Measurements from ENCODE around the gene NUPR2.
"Not testable (repeated sequence)": the region's sequence is repeated elsewhere in the genome, so short reads cannot be mapped to it uniquely, and the experiment has no call there.

The NUPR2 gene

GRCh38 chr7:56097700-56098099, 18.5 kb downstream of the NUPR2 start:
- in situ Hi-C loops (cut with MboI; ENCODE audit: low sequenced_read_pairs, unreplicated experiment) = loop anchor here (25.0 kb wide), 2 partner anchors 460 to 810 kb away; no protein-coding TSS in a partner anchor
- TF ChIP-seq, protein P1, sequence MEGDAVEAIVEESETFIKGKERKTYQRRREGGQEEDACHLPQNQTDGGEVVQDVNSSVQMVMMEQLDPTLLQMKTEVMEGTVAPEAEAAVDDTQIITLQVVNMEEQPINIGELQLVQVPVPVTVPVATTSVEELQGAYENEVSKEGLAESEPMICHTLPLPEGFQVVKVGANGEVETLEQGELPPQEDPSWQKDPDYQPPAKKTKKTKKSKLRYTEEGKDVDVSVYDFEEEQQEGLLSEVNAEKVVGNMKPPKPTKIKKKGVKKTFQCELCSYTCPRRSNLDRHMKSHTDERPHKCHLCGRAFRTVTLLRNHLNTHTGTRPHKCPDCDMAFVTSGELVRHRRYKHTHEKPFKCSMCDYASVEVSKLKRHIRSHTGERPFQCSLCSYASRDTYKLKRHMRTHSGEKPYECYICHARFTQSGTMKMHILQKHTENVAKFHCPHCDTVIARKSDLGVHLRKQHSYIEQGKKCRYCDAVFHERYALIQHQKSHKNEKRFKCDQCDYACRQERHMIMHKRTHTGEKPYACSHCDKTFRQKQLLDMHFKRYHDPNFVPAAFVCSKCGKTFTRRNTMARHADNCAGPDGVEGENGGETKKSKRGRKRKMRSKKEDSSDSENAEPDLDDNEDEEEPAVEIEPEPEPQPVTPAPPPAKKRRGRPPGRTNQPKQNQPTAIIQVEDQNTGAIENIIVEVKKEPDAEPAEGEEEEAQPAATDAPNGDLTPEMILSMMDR (IDR thresholded peaks at IDR 0.05; ENCODE audit: borderline replicate concordance, control extremely low read depth, extremely low read depth, insufficient read depth, missing control alignments) = no peak
- no peak for DNase-seq (ENCODE audit: low spot score)

GRCh38 chr7:56092789-56093531, 23.3 kb downstream of the NUPR2 start, which contains the start of gene PHKG1:
PHKG1 (minus strand) TSS chr7:56092952; CDS start chr7:56088941, 4,011 bp downstream.
- in situ Hi-C loops (cut with MboI; ENCODE audit: low sequenced_read_pairs, unreplicated experiment) = loop anchor here (25.0 kb wide), 2 partner anchors 456 to 806 kb away; no protein-coding TSS in a partner anchor
- peak; percentile 19 for DNase-seq (ENCODE audit: low spot score)
- TF ChIP-seq, protein P1 (IDR thresholded peaks at IDR 0.05; ENCODE audit: borderline replicate concordance, control extremely low read depth, extremely low read depth, insufficient read depth, missing control alignments) = no peak

DNA sequence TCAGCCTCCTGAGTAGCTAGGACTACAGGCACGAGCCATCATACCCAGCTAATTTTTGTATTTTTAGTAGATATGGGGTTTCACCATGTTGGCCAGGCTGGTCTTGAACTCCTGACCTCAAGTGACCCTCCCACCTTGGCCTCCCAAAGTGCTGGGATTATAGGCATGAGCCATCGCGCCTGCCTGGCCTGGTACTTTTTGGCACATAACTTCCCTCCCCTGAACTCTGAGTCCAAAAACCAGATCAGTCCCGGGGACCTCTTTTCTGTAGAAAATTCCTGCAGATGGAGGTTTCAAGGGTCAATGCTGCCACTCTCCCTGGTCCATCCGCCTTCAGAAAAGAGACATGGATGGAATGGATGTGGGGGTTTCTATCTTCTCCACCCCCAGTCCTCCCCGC, 23.8 kb downstream of the NUPR2 start:
- not testable (repeated sequence) for DNase-seq (ENCODE audit: low spot score)
- in situ Hi-C loops (cut with MboI; ENCODE audit: low sequenced_read_pairs, unreplicated experiment) = loop anchor here (25.0 kb wide), 2 partner anchors 455 to 805 kb away; no protein-coding TSS in a partner anchor

DNA sequence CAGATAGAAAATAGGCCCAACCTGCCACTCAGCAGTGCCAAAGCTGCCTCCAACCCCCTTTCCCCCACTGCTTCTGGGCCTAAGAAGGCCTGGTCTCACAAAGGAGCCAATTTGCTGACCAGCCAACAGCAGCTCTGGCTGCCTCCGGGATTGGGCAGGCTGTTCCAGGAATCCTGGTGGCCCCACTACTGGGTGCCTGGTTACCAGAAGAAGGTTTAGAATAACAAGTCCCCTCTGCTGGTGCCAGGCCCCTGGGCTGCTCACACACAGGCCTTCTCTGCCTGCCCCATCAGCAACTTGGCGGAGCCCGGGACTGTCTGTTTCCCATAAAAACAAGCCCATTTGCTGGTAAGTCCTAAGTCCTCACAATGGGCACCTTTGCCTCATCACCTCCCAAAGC, 24.6 kb downstream of the NUPR2 start:
- DNase-seq (ENCODE audit: low spot score) = no peak
- in situ Hi-C loops (cut with MboI; ENCODE audit: low sequenced_read_pairs, unreplicated experiment) = loop anchor here (25.0 kb wide), 2 partner anchors 454 to 804 kb away; no protein-coding TSS in a partner anchor
- TF ChIP-seq, protein P1 (IDR thresholded peaks at IDR 0.05; ENCODE audit: borderline replicate concordance, control extremely low read depth, extremely low read depth, insufficient read depth, missing control alignments) = no peak

GRCh38 chr7:56087445-56087844, 28.8 kb downstream of the NUPR2 start:
- in situ Hi-C loops (cut with MboI; ENCODE audit: low sequenced_read_pairs, unreplicated experiment) = loop anchor here (25.0 kb wide), 2 partner anchors 450 to 800 kb away; no protein-coding TSS in a partner anchor

GRCh38 chr7:56086761-56087160, 29.5 kb downstream of the NUPR2 start:
- no peak for DNase-seq (ENCODE audit: low spot score)
- TF ChIP-seq, protein P1 (IDR thresholded peaks at IDR 0.05; ENCODE audit: borderline replicate concordance, control extremely low read depth, extremely low read depth, insufficient read depth, missing control alignments) = no peak
- in situ Hi-C loops (cut with MboI; ENCODE audit: low sequenced_read_pairs, unreplicated experiment) = loop anchor here (25.0 kb wide), 2 partner anchors 449 to 799 kb away; no protein-coding TSS in a partner anchor

More at GRCh38 chr7:56087445-56087844, 28.8 kb downstream of the NUPR2 start:
- TF ChIP-seq, protein P1 (IDR thresholded peaks at IDR 0.05; ENCODE audit: borderline replicate concordance, control extremely low read depth, extremely low read depth, insufficient read depth, missing control alignments) = no peak
- DNase-seq (ENCODE audit: low spot score) = no peak
